ENCODE data around the gene AUH. TPM values are rescaled to one million over a fixed set of nuclear protein-coding genes. Genes with fewer than 3 reads are reported as not detected.

The AUH gene
- total RNA-seq, 4 donors from 2014 or later, result 23.0 to 39.2 (median 25.7) TPM

DNA sequence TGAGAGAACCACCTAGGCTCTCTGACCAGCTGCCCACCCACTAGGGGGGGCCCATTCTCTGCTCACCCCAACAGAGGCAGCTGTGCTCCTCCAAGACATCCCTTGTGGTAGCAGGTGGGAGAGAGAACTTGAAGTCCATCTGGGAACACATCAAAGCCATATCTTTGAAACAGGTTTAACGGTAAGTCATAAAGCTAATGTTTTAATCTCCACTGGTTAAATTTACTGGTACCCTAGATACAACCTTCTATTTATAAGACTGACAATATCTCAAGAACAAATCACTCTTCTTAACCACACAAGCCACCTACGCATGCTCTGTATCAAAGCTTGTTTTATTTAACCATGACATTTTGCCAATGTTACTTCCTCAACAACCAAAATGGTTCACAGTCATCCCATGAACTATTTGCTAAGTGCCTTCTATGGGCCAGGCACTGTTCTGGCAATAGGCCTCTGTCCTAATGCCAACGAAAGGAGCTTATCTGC lies 20.4 kb downstream of the AUH start:
- no peaks in the 10 kb centered on the region for H3K9me3 ChIP-seq
- H3K27me3 ChIP-seq, result no peaks in the 10 kb centered on the region
- WGBS, 2 donors (ENCODE audit: low coverage in 1 of 2), result 89% methylated on average over 3 of the region's 3 CpGs; no CpG with 5 or more reads in 1 of the 2 donors
- no peak for ATAC-seq
- TF ChIP-seq POLR2AphosphoS5 (IDR thresholded peaks at IDR 0.05), result no peak
- no peak for TF ChIP-seq POLR2A (IDR thresholded peaks at IDR 0.05)
- no peak for TF ChIP-seq CTCF (IDR thresholded peaks at IDR 0.05)
- TF ChIP-seq EP300 (IDR thresholded peaks at IDR 0.05), result no peak
- no peak overlapping the region for H3K27ac ChIP-seq
- peaks cover 0 to 58% of the 10 kb centered on the region in 2 donors for H3K36me3 ChIP-seq
- H3K4me3 ChIP-seq, result no peak overlapping the region
- no peaks in the 10 kb centered on the region for H3K4me1 ChIP-seq

- TF ChIP-seq POLR2AphosphoS5 (IDR thresholded peaks at IDR 0.05), result no peak
- no peak for TF ChIP-seq CTCF (IDR thresholded peaks at IDR 0.05)
- TF ChIP-seq POLR2A (IDR thresholded peaks at IDR 0.05), result no peak
- TF ChIP-seq EP300 (IDR thresholded peaks at IDR 0.05), result no peak
- Histone ChIP-seq H3K36me3 (peaks cover 0 to 58% of the 10 kb centered on the region in 2 donors), H3K27me3 (no peaks in the 10 kb centered on the region), H3K27ac (no peak overlapping the region), H3K4me3 (no peak overlapping the region), H3K9me3 (no peaks in the 10 kb centered on the region), H3K4me1 (no peaks in the 10 kb centered on the region)
- no peak for ATAC-seq
- 60 to 82% methylated on average over 1 of the region's 1 CpG for WGBS, 2 donors (ENCODE audit: low coverage in 1 of 2)
Observed at GRCh38 chr9:91340395-91340967, 21.2 kb downstream of the AUH start.

DNA sequence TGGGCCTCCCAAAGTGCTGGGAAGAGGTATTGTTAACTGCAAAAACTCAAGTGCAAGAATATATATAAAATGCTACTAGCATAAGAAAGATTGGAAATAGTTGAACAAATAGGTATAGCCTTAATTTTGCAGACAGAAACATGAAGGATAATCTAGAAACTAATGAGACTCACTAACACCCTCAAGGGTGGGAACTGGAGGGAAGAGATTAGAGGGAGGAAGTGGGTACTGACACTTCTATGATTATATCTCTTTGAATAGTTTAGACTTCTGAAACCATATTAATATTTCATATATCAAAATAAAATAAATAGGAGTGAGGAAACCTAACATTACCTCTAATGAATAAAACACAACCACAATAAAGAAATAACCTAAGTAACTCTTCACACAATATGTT lies 23.0 kb downstream of the AUH start:
- peaks cover 0 to 57% of the 10 kb centered on the region in 2 donors for H3K36me3 ChIP-seq
- no peak overlapping the region for H3K27ac ChIP-seq
- no peaks in the 10 kb centered on the region for H3K9me3 ChIP-seq
- H3K27me3 ChIP-seq, result no peaks in the 10 kb centered on the region
- H3K4me3 ChIP-seq, result no peak overlapping the region
- TF ChIP-seq EP300 (IDR thresholded peaks at IDR 0.05), result no peak
- TF ChIP-seq CTCF (IDR thresholded peaks at IDR 0.05), result no peak
- TF ChIP-seq POLR2A (IDR thresholded peaks at IDR 0.05), result no peak
- no peak for TF ChIP-seq POLR2AphosphoS5 (IDR thresholded peaks at IDR 0.05)
- no peak for ATAC-seq
- no peaks in the 10 kb centered on the region for H3K4me1 ChIP-seq

GRCh38 chr9:91336786-91337185 lies 24.9 kb downstream of the AUH start:
- no peak for TF ChIP-seq POLR2AphosphoS5 (IDR thresholded peaks at IDR 0.05)
- no peak for TF ChIP-seq CTCF (IDR thresholded peaks at IDR 0.05)
- TF ChIP-seq EP300 (IDR thresholded peaks at IDR 0.05), result no peak
- TF ChIP-seq POLR2A (IDR thresholded peaks at IDR 0.05), result no peak
- no peak overlapping the region for H3K4me3 ChIP-seq
- peaks cover 0 to 9% (median 0%) of the 10 kb centered on the region in 3 donors for H3K4me1 ChIP-seq
- H3K36me3 ChIP-seq, result peaks cover 0 to 39% of the 10 kb centered on the region in 2 donors
- no peaks in the 10 kb centered on the region for H3K27me3 ChIP-seq
- 64 to 73% methylated on average over 1 of the region's 1 CpG for WGBS, 2 donors (ENCODE audit: low coverage in 1 of 2)
- no peaks in the 10 kb centered on the region for H3K9me3 ChIP-seq
- no peak overlapping the region for H3K27ac ChIP-seq
- no peak for ATAC-seq

GRCh38 chr9:91334053-91334452 lies 27.7 kb downstream of the AUH start:
- WGBS, 2 donors (ENCODE audit: low coverage in 1 of 2), result 77 to 86% methylated on average over 1 to 3 of the region's 4 CpGs
- H3K4me3 ChIP-seq, result no peak overlapping the region
- H3K36me3 ChIP-seq, result peaks cover 0 to 17% of the 10 kb centered on the region in 2 donors
- no peak for TF ChIP-seq POLR2AphosphoS5 (IDR thresholded peaks at IDR 0.05)
- TF ChIP-seq POLR2A (IDR thresholded peaks at IDR 0.05), result no peak
- TF ChIP-seq CTCF (IDR thresholded peaks at IDR 0.05), result no peak
- TF ChIP-seq EP300 (IDR thresholded peaks at IDR 0.05), result no peak
- no peaks in the 10 kb centered on the region for H3K9me3 ChIP-seq
- H3K4me1 ChIP-seq, result peaks cover 0 to 9% (median 0%) of the 10 kb centered on the region in 3 donors
- no peak overlapping the region for H3K27ac ChIP-seq
- ATAC-seq, result no peak
- H3K27me3 ChIP-seq, result no peaks in the 10 kb centered on the region

Data from gastroesophageal sphincter (tissue), 4 donors.